ENCODE results near the gene AKAP1. TPM values are rescaled to one million over a fixed set of nuclear protein-coding genes. Genes with fewer than 3 reads are reported as not detected.

Gene AKAP1
- polyA plus RNA-seq, 1 donor (not counting 4 experiments of a cell fraction or from before 2014, with no cell fraction given), result 24.1 TPM

DNA sequence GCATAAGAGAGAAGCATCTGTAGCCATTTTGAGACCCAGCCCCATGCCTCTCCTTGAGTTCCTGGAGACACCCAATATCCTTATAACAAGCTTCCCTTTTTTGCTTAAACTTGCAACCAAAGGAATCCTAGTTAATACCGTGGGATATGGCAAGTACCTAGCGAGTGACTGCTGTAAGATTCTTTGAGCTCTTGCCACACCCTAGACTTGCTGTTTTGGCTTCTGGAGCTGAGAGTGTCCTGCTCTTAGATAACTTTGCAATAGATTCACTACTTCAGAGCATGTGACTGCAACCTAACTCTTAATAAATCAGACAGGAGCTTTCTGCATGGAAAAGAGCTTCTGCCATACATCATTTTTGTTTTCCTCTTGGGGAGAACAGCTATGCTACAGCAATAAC, 58.3 kb downstream of the AKAP1 start:
- no peaks in the 10 kb centered on the region for H3K9me1 ChIP-seq (ENCODE audit: control insufficient read depth, extremely low read depth, insufficient read depth, low read length)
- H4K20me1 ChIP-seq (ENCODE audit: control insufficient read depth, extremely low read depth, insufficient read depth, low read length), result no peaks in the 10 kb centered on the region
- FAIRE-seq (no peak), DNase-seq (ENCODE audit: low read depth, low spot score) (no peak)
- H3K9ac ChIP-seq (ENCODE audit: control insufficient read depth, extremely low read depth, insufficient read depth, low read length), result no peak overlapping the region
- H3K79me2 ChIP-seq (ENCODE audit: control insufficient read depth, insufficient read depth, low read length), result no peaks in the 10 kb centered on the region
- dilution Hi-C loops (cut with MboI; ENCODE audit: extremely low pct_ligation_motif_present, low sequenced_read_pairs), result no loop called here
- H3K4me3 ChIP-seq (ENCODE audit: control insufficient read depth in 2 of 3, extremely low read depth in 1 of 3, insufficient read depth in 2 of 3, low read depth in 1 of 3, low read length in 3 of 3), result no peak overlapping the region
- no peak overlapping the region for H2AFZ ChIP-seq (ENCODE audit: control insufficient read depth, low read length)
- TF ChIP-seq EZH2 (IDR thresholded peaks at IDR 0.05; ENCODE audit: low read length) (no peak), CTCF (optimal IDR thresholded peaks at IDR 0.05 in 1 of 3, IDR thresholded peaks at IDR 0.05 in 1 of 3, conservative IDR thresholded peaks at IDR 0.05 in 1 of 3; ENCODE audit: extremely low read depth in 1 of 3, insufficient read depth in 2 of 3, low read length in 3 of 3) (no peak)
- no peak overlapping the region for H3K4me2 ChIP-seq (ENCODE audit: control insufficient read depth, extremely low read depth, insufficient read depth, low read depth, low read length)
- H3K27ac ChIP-seq (ENCODE audit: control insufficient read depth, insufficient read depth, low read length), result no peak overlapping the region
- H3K36me3 ChIP-seq (ENCODE audit: control insufficient read depth in 2 of 2, extremely low read depth in 1 of 2, insufficient read depth in 2 of 2, low read length in 2 of 2), result no peaks in the 10 kb centered on the region
- H3K4me1 ChIP-seq (ENCODE audit: control insufficient read depth, extremely low read depth, insufficient read depth, low read length), result no peaks in the 10 kb centered on the region
- H3K27me3 ChIP-seq (ENCODE audit: control insufficient read depth, extremely low read depth, insufficient read depth, low read length), result no peaks in the 10 kb centered on the region
- H3K9me3 ChIP-seq (ENCODE audit: control insufficient read depth, low read depth, low read length), result no peaks in the 10 kb centered on the region

DNA sequence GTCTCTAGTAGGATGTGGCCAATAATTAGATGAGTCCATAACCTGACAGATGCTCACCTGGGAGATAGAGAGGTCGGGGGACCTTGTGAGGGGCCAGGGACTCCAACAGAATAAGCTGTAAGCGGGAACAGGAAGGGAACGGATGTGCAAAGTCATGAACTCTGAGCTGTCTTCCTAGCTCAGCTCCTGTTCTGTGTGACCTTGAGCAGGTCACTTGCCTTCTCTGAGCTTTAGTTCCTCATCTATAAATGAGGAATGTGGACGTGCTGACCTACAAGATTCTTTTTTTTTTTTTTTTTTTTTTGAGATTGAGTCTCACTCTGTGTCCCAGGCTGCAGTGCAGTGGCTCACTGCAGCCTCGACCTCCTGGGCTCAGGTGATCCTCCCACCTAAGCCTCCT, 58.9 kb downstream of the AKAP1 start:
- no peak overlapping the region for H3K27ac ChIP-seq (ENCODE audit: control insufficient read depth, insufficient read depth, low read length)

More for the DNA sequence above, 58.9 kb downstream of the AKAP1 start:
- Histone ChIP-seq H3K36me3 (ENCODE audit: control insufficient read depth in 2 of 2, extremely low read depth in 1 of 2, insufficient read depth in 2 of 2, low read length in 2 of 2) (no peaks in the 10 kb centered on the region), H2AFZ (ENCODE audit: control insufficient read depth, low read length) (no peak overlapping the region), H3K4me3 (ENCODE audit: control insufficient read depth in 2 of 3, extremely low read depth in 1 of 3, insufficient read depth in 2 of 3, low read depth in 1 of 3, low read length in 3 of 3) (no peak overlapping the region), H3K9me3 (ENCODE audit: control insufficient read depth, low read depth, low read length) (no peaks in the 10 kb centered on the region), H3K27me3 (ENCODE audit: control insufficient read depth, extremely low read depth, insufficient read depth, low read length) (no peaks in the 10 kb centered on the region), H4K20me1 (ENCODE audit: control insufficient read depth, extremely low read depth, insufficient read depth, low read length) (no peaks in the 10 kb centered on the region), H3K9ac (ENCODE audit: control insufficient read depth, extremely low read depth, insufficient read depth, low read length) (no peak overlapping the region), H3K4me1 (ENCODE audit: control insufficient read depth, extremely low read depth, insufficient read depth, low read length) (no peaks in the 10 kb centered on the region), H3K79me2 (ENCODE audit: control insufficient read depth, insufficient read depth, low read length) (no peaks in the 10 kb centered on the region), H3K9me1 (ENCODE audit: control insufficient read depth, extremely low read depth, insufficient read depth, low read length) (no peaks in the 10 kb centered on the region), H3K4me2 (ENCODE audit: control insufficient read depth, extremely low read depth, insufficient read depth, low read depth, low read length) (no peak overlapping the region)
- FAIRE-seq, result no peak
- TF ChIP-seq EZH2 (IDR thresholded peaks at IDR 0.05; ENCODE audit: low read length) (no peak), CTCF (optimal IDR thresholded peaks at IDR 0.05 in 1 of 3, IDR thresholded peaks at IDR 0.05 in 1 of 3, conservative IDR thresholded peaks at IDR 0.05 in 1 of 3; ENCODE audit: extremely low read depth in 1 of 3, insufficient read depth in 2 of 3, low read length in 3 of 3) (no peak)
- DNase-seq (ENCODE audit: low read depth, low spot score), result no peak
- dilution Hi-C loops (cut with MboI; ENCODE audit: extremely low pct_ligation_motif_present, low sequenced_read_pairs), result no loop called here
